Measurements from ENCODE around the gene ADPRHL1.

GRCh38 chr13:113407531-113408393 lies 45.5 kb downstream of the ADPRHL1 start:
- TF ChIP-seq POLR2A (IDR thresholded peaks at IDR 0.05) (no peak), CTCF (IDR thresholded peaks at IDR 0.05) (no peak), POLR2AphosphoS5 (IDR thresholded peaks at IDR 0.05) (no peak)

Measured in sigmoid colon (tissue), 4 donors.